GM19397 (cell line): Measurements from ENCODE around the gene TRIM66.
A peak's percentile ranks its signal among the peaks of the same experiment; 100 is the strongest.
"Not testable (repeated sequence)": the region's sequence is repeated elsewhere in the genome, so short reads cannot be mapped to it uniquely, and the experiment has no call there.

Experiments
- ATAC-seq: cut with Tn5 transposase; IDR thresholded peaks from one replicate; pipeline ENCODE4 v1.9.1; 2021; ENCODE audit warnings: mild to moderate bottlenecking, moderate library complexity; ENCODE audit not compliant: unreplicated experiment

The TRIM66 gene

DNA sequence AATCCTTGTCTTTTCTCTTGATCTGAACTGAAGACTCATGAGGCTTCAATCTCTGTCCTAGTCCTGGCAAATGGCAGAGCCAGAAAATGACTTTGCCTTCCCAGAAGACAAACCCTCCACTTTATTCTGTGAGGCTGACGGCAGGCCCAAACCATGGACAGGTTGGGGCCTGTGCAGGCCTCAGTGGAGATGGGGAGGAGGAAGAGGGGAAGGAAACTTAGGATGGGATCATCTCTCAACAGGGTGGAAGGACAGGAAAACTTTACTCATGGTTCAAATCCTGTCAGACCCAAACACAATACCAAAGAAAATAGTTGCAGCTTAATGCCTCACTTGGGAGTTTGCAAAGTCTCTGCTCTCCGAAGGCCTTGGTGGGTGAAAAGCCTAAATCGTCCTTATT lies 10.0 kb upstream of the TRIM66 start:
- no peak for ATAC-seq

- ATAC-seq, result no peak
These were observed 9.1 kb upstream of the TRIM66 start for GRCh38 chr11:8691601-8692000.

DNA sequence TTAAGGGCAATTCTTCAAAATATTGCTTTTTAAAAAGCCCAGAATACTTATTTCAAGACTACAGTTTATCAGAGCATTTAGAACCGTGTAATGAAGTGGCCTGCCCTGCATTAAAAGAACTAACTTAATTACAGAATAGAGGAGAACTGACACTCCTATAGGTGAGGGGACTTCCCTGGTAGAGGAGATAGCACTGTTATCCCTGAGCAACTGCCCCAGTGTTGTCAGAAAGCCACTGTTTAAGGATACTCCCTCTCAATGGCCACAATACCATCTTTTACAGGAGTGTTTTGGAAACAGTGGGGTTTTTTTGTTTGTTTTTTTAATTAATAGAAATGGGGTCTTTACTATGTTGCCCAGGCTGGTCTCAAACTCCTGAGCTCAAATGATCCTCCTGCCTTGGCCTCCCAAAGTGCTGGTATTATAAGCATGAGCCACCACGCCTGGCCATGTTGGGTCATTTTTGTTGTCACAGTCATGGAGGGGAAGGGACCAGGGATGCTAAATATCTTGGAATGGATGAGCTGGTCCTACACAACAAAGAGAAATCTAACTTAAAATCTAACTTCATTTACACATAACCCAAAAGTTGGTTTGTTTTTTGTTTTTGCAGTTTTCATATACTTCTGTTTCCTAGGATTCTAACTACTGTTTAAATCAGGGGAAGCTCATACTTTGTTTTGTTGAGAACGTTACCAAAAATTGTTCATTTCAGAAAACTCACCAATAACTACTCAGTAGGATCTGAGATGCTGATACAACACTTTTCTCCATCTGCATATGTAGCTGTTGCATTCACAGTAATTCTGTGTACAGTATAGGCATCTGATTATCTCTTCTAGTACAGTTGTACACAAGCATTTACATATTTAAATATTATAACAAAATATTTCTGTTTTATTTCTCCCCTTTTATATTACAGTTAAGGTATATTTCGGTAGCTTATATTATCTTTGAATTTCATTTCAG lies 8.2 kb upstream of the TRIM66 start:
- no peak for ATAC-seq

DNA sequence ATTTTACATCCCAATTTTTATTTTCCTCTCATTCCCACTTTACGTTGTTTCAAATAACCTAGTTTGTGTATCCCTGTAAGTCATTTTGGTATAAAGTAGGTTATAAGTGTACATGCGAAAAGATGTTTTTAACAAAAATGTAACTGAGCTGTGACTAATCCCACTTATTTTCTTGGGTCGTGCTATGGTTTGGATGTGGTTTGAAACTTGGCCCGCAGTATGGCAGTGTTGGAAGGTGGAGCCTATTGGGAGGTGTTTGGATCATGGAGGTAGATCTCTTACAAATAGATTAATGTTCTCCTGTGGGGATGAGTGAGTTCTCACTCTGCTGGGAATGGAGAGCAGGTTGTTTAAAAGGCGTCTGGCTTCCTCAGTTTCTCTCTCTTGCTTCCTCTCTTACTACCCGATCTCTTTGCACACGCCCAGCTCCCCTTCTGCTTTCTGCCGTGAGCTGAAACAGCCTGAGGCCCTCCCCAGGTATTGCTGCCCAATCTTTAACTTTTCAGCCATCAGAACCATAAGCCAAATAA lies 7.3 kb upstream of the TRIM66 start:
- ATAC-seq, result no peak

GRCh38 chr11:8688414-8689362 lies 6.2 kb upstream of the TRIM66 start:
- ATAC-seq, result peak; percentile 96

- no peak for ATAC-seq
These were observed 3.9 kb upstream of the TRIM66 start for GRCh38 chr11:8686325-8686724.

DNA sequence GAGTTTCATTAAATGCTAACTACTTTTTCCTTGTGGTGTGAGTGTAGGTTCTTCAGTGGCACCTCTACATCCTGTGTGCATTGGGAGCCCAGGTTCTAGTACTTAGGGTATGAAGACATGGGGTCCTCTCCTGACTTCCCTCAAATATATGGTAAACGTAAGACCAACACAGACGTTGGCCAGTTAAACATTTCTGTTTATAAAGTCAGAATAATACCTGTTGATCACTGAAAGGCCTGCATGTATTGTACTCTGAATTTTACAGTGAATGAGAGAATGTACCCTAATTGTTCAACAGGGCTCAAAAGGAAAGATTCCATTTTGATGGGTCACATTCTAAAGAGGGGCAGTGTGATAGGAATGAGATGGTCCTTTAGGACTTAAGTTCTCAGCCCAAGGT lies 3.4 kb upstream of the TRIM66 start:
- ATAC-seq, result no peak

DNA sequence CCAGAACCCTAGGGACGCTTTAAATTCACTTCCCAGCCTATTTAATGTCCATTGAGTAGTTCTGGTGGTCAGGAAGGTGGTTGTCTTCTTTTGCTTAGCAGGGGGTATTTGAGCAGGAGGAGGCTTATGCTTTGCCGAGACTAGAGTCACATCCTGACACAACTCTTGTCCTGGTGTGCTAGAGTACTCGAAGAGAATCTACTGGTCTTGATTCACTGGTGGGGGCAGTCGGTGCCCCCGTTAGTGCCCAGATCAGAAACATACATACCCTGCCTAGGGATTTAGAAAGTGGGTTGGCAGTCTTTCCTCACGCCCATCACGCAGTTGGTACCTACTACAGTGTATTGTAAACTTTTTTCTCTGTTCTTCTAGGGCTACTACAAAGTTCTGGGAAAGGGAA lies 2.8 kb upstream of the TRIM66 start:
- ATAC-seq, result no peak

DNA sequence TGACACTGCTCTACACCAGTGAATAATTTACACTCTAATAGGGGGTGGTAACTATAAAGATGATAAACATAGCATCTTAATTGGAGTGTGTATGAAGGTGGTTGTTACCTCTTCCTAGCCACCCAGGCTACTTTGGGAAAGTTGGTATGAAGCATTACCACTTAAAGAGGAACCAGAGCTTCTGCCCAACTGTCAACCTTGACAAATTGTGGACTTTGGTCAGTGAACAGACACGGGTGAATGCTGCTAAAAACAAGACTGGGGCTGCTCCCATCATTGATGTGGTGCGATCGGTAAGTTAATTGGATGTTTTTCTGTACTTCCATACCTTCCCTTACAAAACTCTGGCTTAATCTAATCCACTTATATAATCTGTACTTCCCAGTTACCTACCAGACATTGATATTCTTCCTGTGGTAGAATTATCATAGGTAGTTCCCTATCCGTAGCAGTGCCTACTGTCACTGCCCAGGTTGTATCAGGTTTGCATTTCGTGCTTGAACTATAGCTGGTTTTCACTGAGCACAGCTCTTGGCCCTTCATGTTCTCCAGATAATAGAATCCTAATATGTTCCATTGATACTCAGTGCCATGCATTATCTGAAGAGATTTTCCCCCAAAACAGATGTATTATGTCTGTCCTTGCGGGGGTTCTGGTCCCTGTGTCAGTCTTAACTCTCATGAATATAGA lies 2.3 kb upstream of the TRIM66 start:
- no peak for ATAC-seq

- peak; percentile 3 for ATAC-seq
These were observed 796 bp upstream of the TRIM66 start for GRCh38 chr11:8683115-8683807.

DNA sequence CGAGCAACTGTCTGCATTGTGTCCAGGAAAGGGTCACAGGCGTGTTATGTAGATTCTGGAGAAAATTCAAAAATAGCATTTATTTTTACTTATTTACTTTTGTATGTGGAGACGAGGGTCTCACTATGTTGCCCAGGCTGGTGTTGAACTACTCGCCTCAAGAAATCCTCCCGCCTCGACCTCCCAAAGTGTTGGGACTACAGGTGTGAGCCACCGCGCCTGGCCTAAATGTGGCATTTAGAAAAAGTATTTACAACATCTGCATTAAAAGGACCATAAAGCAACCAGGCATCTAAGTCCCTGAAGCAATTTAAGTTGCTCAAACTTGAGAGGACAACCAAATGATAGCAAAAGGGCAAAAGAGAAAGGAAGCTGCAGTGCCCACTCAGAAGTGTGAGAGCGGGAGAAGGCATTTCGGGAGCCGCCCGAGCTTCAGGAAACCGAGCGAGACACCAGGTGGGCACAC lies 595 bp downstream of the TRIM66 start:
- no peak for ATAC-seq

- ATAC-seq, result no peak
These were observed 3.5 kb downstream of the TRIM66 start for GRCh38 chr11:8679006-8679405.

GRCh38 chr11:8676458-8676857 lies 6.0 kb downstream of the TRIM66 start:
- ATAC-seq, result no peak

- no peak for ATAC-seq
These were observed 7.6 kb downstream of the TRIM66 start for GRCh38 chr11:8674859-8675258.

DNA sequence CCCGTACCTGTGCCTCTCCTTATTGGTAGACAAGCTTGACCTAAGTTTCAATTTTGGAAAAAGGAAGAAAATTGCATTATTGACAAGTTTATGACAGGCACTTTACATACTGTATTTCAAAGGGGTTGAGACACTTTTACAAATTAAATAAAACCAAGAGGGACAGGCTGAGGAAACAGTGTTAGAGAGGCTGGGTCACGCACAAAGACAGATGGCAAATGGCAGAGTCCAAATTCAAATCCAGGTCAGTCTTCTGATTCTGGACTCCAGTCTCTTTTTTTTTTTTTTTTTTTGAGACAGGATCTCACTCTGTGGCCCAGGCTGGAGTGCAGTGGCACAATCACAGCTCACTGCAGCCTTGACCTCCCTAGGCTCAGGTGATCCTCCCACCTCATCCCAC lies 10.1 kb downstream of the TRIM66 start:
- no peak for ATAC-seq

GRCh38 chr11:8671651-8672062 lies 10.8 kb downstream of the TRIM66 start:
- ATAC-seq, result no peak

GRCh38 chr11:8671193-8671612 lies 11.3 kb downstream of the TRIM66 start:
- ATAC-seq, result no peak

DNA sequence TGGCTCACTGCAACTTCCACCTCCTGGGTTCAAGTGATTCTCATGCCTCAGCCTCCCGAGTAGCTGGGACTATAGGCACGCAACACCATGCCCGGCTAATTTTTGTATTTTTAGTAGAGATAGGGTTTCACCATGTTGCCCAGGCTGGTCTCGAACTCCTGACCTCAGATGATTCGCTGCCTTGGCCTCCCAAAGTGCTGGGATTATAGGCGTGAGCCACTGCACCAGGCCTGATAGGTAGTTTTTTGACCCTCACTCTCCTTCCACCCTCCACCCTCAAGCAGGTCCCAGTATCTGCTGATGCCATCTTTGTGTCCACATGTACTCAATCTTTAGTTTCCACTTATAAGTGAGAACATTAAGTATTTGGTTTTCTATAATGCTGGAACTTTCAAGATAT lies 12.4 kb downstream of the TRIM66 start:
- not testable (repeated sequence) for ATAC-seq

DNA sequence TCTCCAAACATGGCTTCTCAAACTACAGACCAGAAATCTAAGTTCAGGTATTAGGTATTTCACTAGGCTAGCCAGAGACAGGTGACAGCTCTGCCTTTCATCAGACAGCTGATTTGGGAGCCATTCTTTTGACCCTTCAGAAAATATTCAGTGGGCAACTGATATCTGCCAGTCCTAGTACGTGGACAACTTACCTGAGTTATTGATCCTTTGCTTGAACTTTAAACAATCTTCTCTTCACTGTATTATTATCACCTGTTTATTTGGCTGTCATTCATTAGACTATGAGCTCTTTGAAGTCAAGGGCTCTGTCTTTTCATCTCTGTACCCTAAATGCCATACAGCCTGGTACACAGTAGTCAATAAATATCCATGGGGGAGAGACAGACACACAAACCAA lies 17.2 kb downstream of the TRIM66 start:
- no peak for ATAC-seq
